Vagina (tissue), 2 donors: ENCODE data around the gene PAX6. TPM values are rescaled to one million over a fixed set of nuclear protein-coding genes. Genes with fewer than 3 reads are reported as not detected.

ENCODE experiments used
- DNase-seq, 2 donors: peaks; one replicate each; pipeline ENCODE4 v3.0.0-alpha.2; 2017; ENCODE audit errors: extremely low spot score in 2 of 2
- H3K27ac ChIP-seq: fragments of 200-600 bp; sonication (generic); one replicate; pipeline ENCODE4 v1.5.1; 2019
- H3K27me3 ChIP-seq: fragments of 200-600 bp; sonication (generic); one replicate; pipeline ENCODE4 v1.5.1; 2019
- H3K36me3 ChIP-seq, 2 donors: fragments of 200-600 bp; sonication (generic); one replicate each; pipeline ENCODE4 v1.5.1; 2017 to 2019
- H3K4me1 ChIP-seq: fragments of 200-600 bp; sonication (generic); one replicate; pipeline ENCODE4 v1.5.1; 2019
- H3K4me3 ChIP-seq, 2 donors: fragments of 200-600 bp; sonication (generic); 1 replicate in 1 of 2; 2 replicates in 1 of 2; pipeline ENCODE4 v1.5.1; 2016 to 2019
- H3K9me3 ChIP-seq: fragments of 200-600 bp; sonication (generic); one replicate; pipeline ENCODE4 v1.5.1; 2019
- POLR2A ChIP-seq, 2 donors: fragments of 450-650 bp; IDR thresholded peaks; one replicate each; pipeline ENCODE4 v1.6.1; 2017; ENCODE audit warnings: antibody characterized with exemption in 2 of 2, mild to moderate bottlenecking in 2 of 2, moderate library complexity in 2 of 2
- POLR2AphosphoS5 ChIP-seq, 2 donors: sonication (generic); formaldehyde crosslinking; IDR thresholded peaks; one replicate each; pipeline ENCODE4 v1.9.0; 2017; ENCODE audit warnings: antibody characterized with exemption in 2 of 2, mild to moderate bottlenecking in 2 of 2, low read depth in 1 of 2; ENCODE audit not compliant: insufficient read depth in 1 of 2
- intact Hi-C: fragments of 100-400 bp; cut with DNase I; formaldehyde crosslinking; loops from one replicate; pipeline ENCODE4 v1.15.1; 2023
- total RNA-seq: library from RNA; depleted of rRNA; stranded (reverse); fragments of >200 nt; gene quantifications from one replicate; pipeline ENCODE4 v1.2.3, GENCODE V29; 2016
- TF ChIP-seq, protein P1 (sequence below), 3 experiments: fragments of 450-650 bp in 2 of 3; fragments of 200-600 bp in 1 of 3; sonication (generic) in 1 of 3; IDR thresholded peaks; one replicate each; pipeline ENCODE4 v1.5.1; 2017 to 2019; ENCODE audit warnings: antibody characterized with exemption in 3 of 3, mild to moderate bottlenecking in 2 of 3, moderate library complexity in 2 of 3

The PAX6 gene
- total RNA-seq, 1 donor from 2014 or later, result not detected

DNA sequence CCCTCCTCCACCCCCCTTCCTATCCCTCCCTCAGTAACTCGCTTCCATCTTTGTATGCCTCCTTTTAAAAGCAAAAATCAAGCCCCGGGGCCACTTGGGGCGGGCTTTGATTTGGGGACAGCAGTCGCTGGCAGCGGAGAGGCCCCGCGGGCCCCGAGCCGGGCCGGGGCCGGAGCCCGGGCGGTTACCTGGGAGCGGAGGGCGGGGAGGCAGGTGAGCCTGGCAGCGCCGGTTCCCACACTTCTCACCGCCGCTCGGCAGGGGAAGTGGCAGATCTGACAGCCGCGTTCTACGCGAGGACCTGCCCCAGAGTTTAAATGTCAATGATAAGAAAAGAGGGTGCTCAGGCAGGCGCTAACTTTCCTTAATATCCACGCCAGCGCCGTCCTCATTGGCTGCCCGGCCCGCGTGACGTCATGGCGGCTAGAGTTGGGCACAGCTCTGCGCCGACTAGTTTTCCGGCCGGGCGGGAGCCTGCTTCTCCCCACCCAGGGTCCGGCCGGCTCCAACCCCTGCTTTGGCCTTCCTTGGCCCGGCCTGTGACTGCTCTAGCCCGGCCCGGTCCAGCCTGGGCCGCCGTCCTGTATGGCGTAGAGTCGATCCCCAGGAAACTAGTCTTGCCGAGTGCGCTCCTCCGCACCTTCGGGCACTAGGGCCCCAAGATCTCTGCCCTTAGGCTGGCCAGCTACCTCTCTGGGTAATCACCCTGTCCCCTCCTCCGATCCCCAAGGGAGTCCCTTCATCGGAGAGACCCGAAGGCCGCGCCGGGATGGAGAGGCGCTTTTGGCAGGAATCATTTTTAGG lies 6.7 kb upstream of the PAX6 start:
- Histone ChIP-seq H3K4me1 (peaks cover 53% of the 10 kb centered on the region), H3K27ac (no peak overlapping the region), H3K4me3 (peak overlapping the region; percentile 18 to 35), H3K36me3 (no peaks in the 10 kb centered on the region), H3K27me3 (peaks cover 29% of the 10 kb centered on the region), H3K9me3 (no peaks in the 10 kb centered on the region)
- intact Hi-C loops, result no loop called here
- TF ChIP-seq POLR2A (IDR thresholded peaks at IDR 0.05) (no peak), POLR2AphosphoS5 (IDR thresholded peaks at IDR 0.05; ENCODE audit: insufficient read depth in 1 of 2, low read depth in 1 of 2) (no peak)
- TF ChIP-seq, protein P1, sequence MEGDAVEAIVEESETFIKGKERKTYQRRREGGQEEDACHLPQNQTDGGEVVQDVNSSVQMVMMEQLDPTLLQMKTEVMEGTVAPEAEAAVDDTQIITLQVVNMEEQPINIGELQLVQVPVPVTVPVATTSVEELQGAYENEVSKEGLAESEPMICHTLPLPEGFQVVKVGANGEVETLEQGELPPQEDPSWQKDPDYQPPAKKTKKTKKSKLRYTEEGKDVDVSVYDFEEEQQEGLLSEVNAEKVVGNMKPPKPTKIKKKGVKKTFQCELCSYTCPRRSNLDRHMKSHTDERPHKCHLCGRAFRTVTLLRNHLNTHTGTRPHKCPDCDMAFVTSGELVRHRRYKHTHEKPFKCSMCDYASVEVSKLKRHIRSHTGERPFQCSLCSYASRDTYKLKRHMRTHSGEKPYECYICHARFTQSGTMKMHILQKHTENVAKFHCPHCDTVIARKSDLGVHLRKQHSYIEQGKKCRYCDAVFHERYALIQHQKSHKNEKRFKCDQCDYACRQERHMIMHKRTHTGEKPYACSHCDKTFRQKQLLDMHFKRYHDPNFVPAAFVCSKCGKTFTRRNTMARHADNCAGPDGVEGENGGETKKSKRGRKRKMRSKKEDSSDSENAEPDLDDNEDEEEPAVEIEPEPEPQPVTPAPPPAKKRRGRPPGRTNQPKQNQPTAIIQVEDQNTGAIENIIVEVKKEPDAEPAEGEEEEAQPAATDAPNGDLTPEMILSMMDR (IDR thresholded peaks at IDR 0.05), result no peak
- peak in 1 of 2 donors; percentile 84 for DNase-seq

DNA sequence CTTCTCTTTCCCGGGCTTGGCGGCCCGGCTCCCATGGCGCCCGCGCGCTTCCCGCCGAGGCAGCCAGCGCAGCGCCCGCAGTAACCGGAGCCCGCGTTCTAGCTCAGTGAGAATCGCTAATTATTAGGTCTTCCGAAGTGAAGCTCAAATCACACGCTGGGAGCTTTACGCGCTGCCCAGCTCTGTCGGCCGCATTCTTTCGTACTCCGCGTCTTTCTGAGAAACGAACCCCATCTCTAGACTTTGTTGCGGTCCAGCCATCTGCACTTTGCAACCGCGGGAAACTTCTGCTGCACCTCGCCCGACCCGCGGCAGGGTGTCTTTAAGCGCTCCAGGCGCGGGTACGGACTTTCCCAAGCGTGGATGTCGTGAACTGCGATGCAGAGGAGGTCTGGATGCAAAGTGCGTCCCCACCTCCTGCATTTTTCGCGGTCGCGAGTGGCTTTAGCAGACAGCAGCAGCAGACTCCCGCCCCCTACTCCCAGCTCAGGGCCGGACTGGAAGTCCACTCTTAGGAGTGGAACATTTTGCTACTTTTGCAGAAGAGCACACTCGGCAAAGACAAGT lies 6.0 kb upstream of the PAX6 start:
- Histone ChIP-seq H3K27me3 (peaks cover 29% of the 10 kb centered on the region), H3K9me3 (no peaks in the 10 kb centered on the region), H3K4me3 (peak overlapping the region; percentile 18 to 35), H3K4me1 (peaks cover 60% of the 10 kb centered on the region), H3K27ac (no peak overlapping the region), H3K36me3 (no peaks in the 10 kb centered on the region)
- intact Hi-C loops, result no loop called here
- DNase-seq, result no peak
- no peak for TF ChIP-seq POLR2A (IDR thresholded peaks at IDR 0.05)
- no peak for TF ChIP-seq POLR2AphosphoS5 (IDR thresholded peaks at IDR 0.05; ENCODE audit: insufficient read depth in 1 of 2, low read depth in 1 of 2)
- TF ChIP-seq, protein P1 (IDR thresholded peaks at IDR 0.05), result no peak

- intact Hi-C loops, result no loop called here
- H3K27me3 ChIP-seq, result peaks cover 33% of the 10 kb centered on the region
- H3K36me3 ChIP-seq, result no peaks in the 10 kb centered on the region
- H3K9me3 ChIP-seq, result no peaks in the 10 kb centered on the region
- H3K4me3 ChIP-seq, result peak overlapping the region; percentile 18 to 35
- TF ChIP-seq POLR2AphosphoS5 (IDR thresholded peaks at IDR 0.05; ENCODE audit: insufficient read depth in 1 of 2, low read depth in 1 of 2) (no peak), POLR2A (IDR thresholded peaks at IDR 0.05) (no peak)
- TF ChIP-seq, protein P1 (IDR thresholded peaks at IDR 0.05), result no peak
- DNase-seq, result peak in 1 of 2 donors; percentile 79
- peaks cover 66% of the 10 kb centered on the region for H3K4me1 ChIP-seq
- no peak overlapping the region for H3K27ac ChIP-seq
Measured at GRCh38 chr11:31816468-31817053, 5.4 kb upstream of the PAX6 start.

DNA sequence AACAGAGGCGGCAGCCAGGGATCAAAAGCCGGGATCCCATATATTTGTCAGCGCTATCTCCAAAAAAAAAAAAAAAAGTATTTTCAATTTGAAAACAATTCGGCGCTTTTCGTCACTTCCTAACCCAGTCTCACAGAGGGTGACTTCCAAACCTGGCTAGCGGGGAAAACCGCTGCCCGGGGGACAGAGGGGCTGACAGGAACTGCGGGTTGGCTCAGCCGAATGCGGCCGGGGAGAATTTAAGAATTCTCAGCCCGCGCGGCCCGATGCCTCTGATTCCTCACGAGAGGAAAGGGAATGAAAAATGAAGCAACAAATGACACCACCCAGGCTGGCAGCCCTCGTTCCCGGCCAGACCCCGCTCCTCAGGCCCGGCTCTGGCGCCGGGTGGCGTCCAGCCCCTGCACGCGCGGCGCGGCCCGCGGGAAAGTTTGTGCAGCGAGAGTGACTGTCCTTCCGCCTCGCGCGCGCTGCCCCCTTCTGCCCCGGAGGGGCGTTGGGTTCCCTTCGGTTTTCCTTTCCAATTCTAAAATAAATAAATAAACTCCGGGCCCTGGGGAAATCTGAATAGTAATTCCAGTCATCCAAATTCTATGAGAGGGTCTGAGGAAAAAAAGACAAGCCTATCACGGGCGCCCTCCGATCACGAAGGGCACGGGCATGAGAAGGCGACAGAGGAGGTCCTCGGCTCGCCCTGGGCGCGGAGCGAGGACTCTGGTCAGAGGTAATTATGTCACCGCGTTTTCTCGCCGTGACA lies 4.8 kb upstream of the PAX6 start:
- Histone ChIP-seq H3K27ac (no peak overlapping the region), H3K36me3 (no peaks in the 10 kb centered on the region), H3K4me1 (peaks cover 73% of the 10 kb centered on the region), H3K4me3 (peak overlapping the region; percentile 18 to 32), H3K27me3 (peaks cover 36% of the 10 kb centered on the region), H3K9me3 (no peaks in the 10 kb centered on the region)
- DNase-seq, result no peak
- TF ChIP-seq POLR2AphosphoS5 (IDR thresholded peaks at IDR 0.05; ENCODE audit: insufficient read depth in 1 of 2, low read depth in 1 of 2), result no peak
- TF ChIP-seq POLR2A (IDR thresholded peaks at IDR 0.05), result no peak
- TF ChIP-seq, protein P1 (IDR thresholded peaks at IDR 0.05), result no peak
- intact Hi-C loops, result no loop called here
